Measurements from ENCODE around the gene GLIS1. TPM values are rescaled to one million over a fixed set of nuclear protein-coding genes. Genes with fewer than 3 reads are reported as not detected.

Gene GLIS1
- total RNA-seq, 1 donor from 2014 or later, result 1.6 TPM

DNA sequence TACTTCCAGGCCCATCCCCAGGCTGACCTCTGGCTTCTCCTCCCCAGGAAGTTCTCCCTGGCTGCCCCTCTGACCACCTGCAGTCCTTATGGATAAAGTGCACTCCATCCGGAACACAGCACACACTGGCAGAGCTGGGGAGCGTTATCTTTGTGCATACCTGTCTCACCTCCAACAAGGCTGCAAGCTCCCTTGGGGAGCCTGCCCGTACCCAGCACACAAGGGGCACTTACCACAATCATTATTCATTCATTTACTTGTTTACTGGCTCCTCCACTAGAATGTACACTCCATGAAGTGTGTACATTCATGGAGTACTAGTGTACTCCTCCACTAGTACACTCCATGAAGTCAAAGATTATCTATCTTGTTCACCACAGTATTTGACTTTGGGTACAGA lies 30.3 kb downstream of the GLIS1 start:
- no peak overlapping the region for H3K4me3 Mint-ChIP-seq
- no peak overlapping the region for H3K27ac Mint-ChIP-seq
- H3K27me3 Mint-ChIP-seq (ENCODE audit: low read depth), result peaks cover 18% of the 10 kb centered on the region

DNA sequence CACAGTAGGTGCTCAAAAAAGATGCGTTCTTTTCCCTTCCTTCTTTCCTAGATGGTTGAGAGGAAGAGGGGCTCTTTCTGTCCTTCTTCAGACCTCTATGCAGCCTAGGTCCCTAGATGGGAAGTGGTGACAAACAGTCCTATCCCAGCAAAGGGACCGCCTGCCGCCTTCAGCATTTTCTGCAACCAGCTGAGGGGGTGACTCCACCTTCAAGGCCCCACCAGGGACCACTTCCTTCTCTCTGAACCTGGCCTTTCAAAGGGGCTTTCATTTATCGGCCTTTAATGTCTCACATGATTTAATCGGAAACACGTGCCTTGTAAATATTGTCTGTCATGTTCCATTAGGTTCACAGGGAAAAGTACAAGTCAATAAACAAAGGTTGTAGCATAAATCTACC lies 32.6 kb downstream of the GLIS1 start:
- H3K27me3 Mint-ChIP-seq (ENCODE audit: low read depth), result peaks cover 18% of the 10 kb centered on the region
- DNase-seq (ENCODE audit: low spot score in 2 of 2, unreplicated experiment in 2 of 2), result no peak
- H3K9me3 Mint-ChIP-seq, result no peaks in the 10 kb centered on the region
- H3K27ac Mint-ChIP-seq, result no peak overlapping the region
- H3K4me1 Mint-ChIP-seq, result peaks cover 9% of the 10 kb centered on the region
- TF ChIP-seq CTCF (IDR thresholded peaks at IDR 0.05; ENCODE audit: unreplicated experiment), result no peak
- H3K4me3 Mint-ChIP-seq, result no peak overlapping the region
- H3K36me3 Mint-ChIP-seq, result no peaks in the 10 kb centered on the region

More for the DNA sequence above, 30.3 kb downstream of the GLIS1 start:
- Mint-ChIP-seq H3K4me1 (peaks cover 5% of the 10 kb centered on the region), H3K36me3 (no peaks in the 10 kb centered on the region), H3K9me3 (peaks cover 3% of the 10 kb centered on the region)
- no peak for TF ChIP-seq CTCF (IDR thresholded peaks at IDR 0.05; ENCODE audit: unreplicated experiment)
- DNase-seq (ENCODE audit: low spot score in 2 of 2, unreplicated experiment in 2 of 2), result no peak

- TF ChIP-seq CTCF (IDR thresholded peaks at IDR 0.05; ENCODE audit: unreplicated experiment), result no peak
- Mint-ChIP-seq H3K9me3 (peaks cover 3% of the 10 kb centered on the region), H3K27me3 (ENCODE audit: low read depth) (peaks cover 18% of the 10 kb centered on the region), H3K4me3 (no peak overlapping the region), H3K36me3 (no peaks in the 10 kb centered on the region), H3K4me1 (peaks cover 9% of the 10 kb centered on the region), H3K27ac (no peak overlapping the region)
- no peak for DNase-seq (ENCODE audit: low spot score in 2 of 2, unreplicated experiment in 2 of 2)
Observed at GRCh38 chr1:53705446-53706096, 33.4 kb downstream of the GLIS1 start.

DNA sequence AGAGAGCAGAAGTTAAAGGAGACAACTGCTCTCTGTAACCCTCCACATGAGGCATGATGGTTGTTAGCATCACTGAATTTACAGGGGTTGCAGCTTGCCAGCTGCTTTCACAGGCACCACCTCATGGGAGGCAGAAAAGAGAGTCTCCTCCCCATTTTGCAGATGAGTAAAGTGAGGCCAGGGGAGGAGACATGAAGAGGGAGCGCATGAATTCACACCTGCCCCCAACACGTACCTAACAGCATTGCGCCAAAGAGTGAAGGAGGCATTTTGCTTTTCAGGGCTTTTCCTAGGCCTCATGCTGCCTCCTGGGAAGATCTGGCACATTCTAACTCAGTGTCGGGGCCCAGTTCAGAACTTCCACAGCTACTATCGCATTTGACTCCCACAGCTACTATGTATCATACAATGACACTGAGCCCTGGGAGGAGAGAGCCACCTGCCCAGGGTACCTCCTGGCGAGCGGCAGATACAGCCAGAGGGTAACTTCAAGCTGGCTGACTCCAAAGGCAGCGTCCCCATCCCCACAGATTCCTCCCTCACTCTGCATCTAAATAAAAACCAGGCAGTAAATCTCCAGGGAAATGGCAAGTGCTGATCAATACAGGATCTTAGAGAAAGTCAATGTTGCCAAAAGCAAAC lies 34.0 kb downstream of the GLIS1 start:
- peaks cover 6% of the 10 kb centered on the region for H3K9me3 Mint-ChIP-seq
- peaks cover 9% of the 10 kb centered on the region for H3K4me1 Mint-ChIP-seq
- no peak for DNase-seq (ENCODE audit: low spot score in 2 of 2, unreplicated experiment in 2 of 2)
- no peak overlapping the region for H3K27ac Mint-ChIP-seq
- no peak overlapping the region for H3K4me3 Mint-ChIP-seq
- H3K27me3 Mint-ChIP-seq (ENCODE audit: low read depth), result peaks cover 18% of the 10 kb centered on the region
- no peak for TF ChIP-seq CTCF (IDR thresholded peaks at IDR 0.05; ENCODE audit: unreplicated experiment)
- H3K36me3 Mint-ChIP-seq, result no peaks in the 10 kb centered on the region

- DNase-seq (ENCODE audit: low spot score in 2 of 2, unreplicated experiment in 2 of 2), result no peak
- no peak overlapping the region for H3K27ac Mint-ChIP-seq
- H3K36me3 Mint-ChIP-seq, result no peaks in the 10 kb centered on the region
- TF ChIP-seq CTCF (IDR thresholded peaks at IDR 0.05; ENCODE audit: unreplicated experiment), result no peak
- peaks cover 18% of the 10 kb centered on the region for H3K27me3 Mint-ChIP-seq (ENCODE audit: low read depth)
- H3K4me1 Mint-ChIP-seq, result peaks cover 9% of the 10 kb centered on the region
- no peak overlapping the region for H3K4me3 Mint-ChIP-seq
- peaks cover 6% of the 10 kb centered on the region for H3K9me3 Mint-ChIP-seq
Observed at GRCh38 chr1:53704304-53704703, 34.7 kb downstream of the GLIS1 start.

Measured in mesothelial cell of epicardium (in vitro differentiated cells).